OCI-LY3 (cell line): ENCODE data around the gene TRIO.

ENCODE experiments used
- H2AFZ ChIP-seq: fragments of 200-600, 300-600 bp; shearing (Covaris generic); 2 replicates; pipeline ENCODE4 v1.6.0; 2014; ENCODE audit warnings: antibody characterized with exemption, low read depth, low read length
- H3K27ac ChIP-seq: fragments of 200-600, 300-600 bp; sonication (generic); 2 replicates; pipeline ENCODE4 v1.5.1; 2014; ENCODE audit warnings: mild to moderate bottlenecking, low read length, moderate library complexity, mixed read lengths
- H3K27me3 ChIP-seq: fragments of 200-600, 300-600 bp; sonication (generic); 2 replicates; pipeline ENCODE4 v1.6.1; 2014; ENCODE audit warnings: low read depth, low read length, mixed read lengths
- H3K36me3 ChIP-seq: fragments of 200-600, 300-600 bp; sonication (generic); replicated peaks from 2 replicates; pipeline ENCODE3; 2014; ENCODE audit warnings: low read depth, low read length, mixed read lengths
- H3K4me1 ChIP-seq: fragments of 300-600, 200-600 bp; sonication (generic); 2 replicates; pipeline ENCODE4 v1.6.1; 2014; ENCODE audit warnings: low read length, mixed read lengths
- H3K4me2 ChIP-seq: fragments of 200-600, 300-600 bp; sonication (generic); 2 replicates; pipeline ENCODE4 v1.6.1; 2014; ENCODE audit warnings: low read length, mixed read lengths
- H3K4me3 ChIP-seq: fragments of 300-600, 200-600 bp; sonication (generic); 2 replicates; pipeline ENCODE4 v1.5.1; 2014; ENCODE audit warnings: antibody characterized with exemption, mild to moderate bottlenecking, low read length, moderate library complexity
- H3K79me2 ChIP-seq: fragments of 300-600, 200-600 bp; shearing (Covaris generic); 2 replicates; pipeline ENCODE4 v1.6.1; 2014; ENCODE audit warnings: mild to moderate bottlenecking, low read length, mixed read lengths
- H3K9ac ChIP-seq: fragments of 300-600, 200-600 bp; shearing (Covaris generic); 2 replicates; pipeline ENCODE4 v1.6.0; 2014; ENCODE audit warnings: mild to moderate bottlenecking, low read length, moderate library complexity
- H3K9me3 ChIP-seq: fragments of 200-600, 300-600 bp; shearing (Covaris generic); 2 replicates; pipeline ENCODE4 v1.6.1; 2014; ENCODE audit warnings: low read length, mixed read lengths; ENCODE audit not compliant: insufficient read depth
- H4K20me1 ChIP-seq: fragments of 200-600, 300-600 bp; sonication (generic); 2 replicates; pipeline ENCODE4 v1.6.1; 2016; ENCODE audit warnings: low read length, mixed read lengths; ENCODE audit not compliant: insufficient read depth
- CTCF ChIP-seq: fragments of 200-600, 300-600 bp; sonication (generic); IDR thresholded peaks from 2 replicates; pipeline ENCODE4 v1.5.1; 2014; ENCODE audit warnings: antibody characterized with exemption, low read length, low read depth
- EZH2phosphoT487 ChIP-seq: fragments of 200-600 bp; shearing (Covaris generic); IDR thresholded peaks from 2 replicates; pipeline ENCODE4 v1.6.1; 2018; ENCODE audit warnings: antibody characterized with exemption, mixed run types, low read depth

TRIO gene

DNA sequence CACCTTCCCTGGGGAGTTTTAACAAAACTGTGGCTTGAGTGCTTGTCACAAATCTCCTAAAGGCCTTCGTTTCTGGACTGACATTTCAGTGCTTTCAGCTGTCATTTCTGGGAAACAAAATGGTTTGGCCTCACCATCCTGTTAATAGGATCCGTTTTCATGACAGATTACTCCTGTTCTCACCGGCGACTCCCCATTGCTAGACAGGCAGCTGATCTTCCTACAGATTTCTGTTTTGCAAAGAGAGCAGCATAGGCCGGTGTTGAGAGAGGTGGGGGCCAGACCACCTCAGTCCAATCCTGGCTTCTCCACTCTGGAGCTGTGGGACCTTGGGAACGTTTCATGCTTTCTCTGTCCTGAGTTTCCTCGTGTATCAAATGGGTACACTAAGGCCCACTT lies 363.0 kb downstream of the TRIO start:
- no peak overlapping the region for H3K4me3 ChIP-seq
- no peaks in the 10 kb centered on the region for H3K36me3 ChIP-seq
- H2AFZ ChIP-seq, result no peak overlapping the region
- no peak overlapping the region for H3K27ac ChIP-seq
- no peaks in the 10 kb centered on the region for H3K9me3 ChIP-seq
- H3K9ac ChIP-seq, result no peak overlapping the region
- no peaks in the 10 kb centered on the region for H3K79me2 ChIP-seq
- H3K4me2 ChIP-seq, result no peak overlapping the region
- no peaks in the 10 kb centered on the region for H4K20me1 ChIP-seq
- H3K27me3 ChIP-seq, result no peaks in the 10 kb centered on the region
- H3K4me1 ChIP-seq, result no peaks in the 10 kb centered on the region
- TF ChIP-seq CTCF, result no peak
- TF ChIP-seq EZH2phosphoT487, result no peak

GRCh38 chr5:14506661-14507060 lies 363.5 kb downstream of the TRIO start:
- H3K4me1 ChIP-seq, result no peaks in the 10 kb centered on the region
- no peaks in the 10 kb centered on the region for H3K36me3 ChIP-seq
- no peak overlapping the region for H3K9ac ChIP-seq
- no peaks in the 10 kb centered on the region for H3K79me2 ChIP-seq
- no peaks in the 10 kb centered on the region for H4K20me1 ChIP-seq
- H2AFZ ChIP-seq, result no peak overlapping the region
- TF ChIP-seq EZH2phosphoT487, result no peak
- TF ChIP-seq CTCF, result no peak
- no peaks in the 10 kb centered on the region for H3K9me3 ChIP-seq
- H3K4me3 ChIP-seq, result no peak overlapping the region
- no peak overlapping the region for H3K27ac ChIP-seq
- no peaks in the 10 kb centered on the region for H3K27me3 ChIP-seq
- H3K4me2 ChIP-seq, result no peak overlapping the region

GRCh38 chr5:14507156-14507941 lies 364.2 kb downstream of the TRIO start:
- no peaks in the 10 kb centered on the region for H3K9me3 ChIP-seq
- H2AFZ ChIP-seq, result no peak overlapping the region
- TF ChIP-seq EZH2phosphoT487 (no peak), CTCF (no peak)
- H3K9ac ChIP-seq, result no peak overlapping the region
- H3K4me1 ChIP-seq, result no peaks in the 10 kb centered on the region
- no peak overlapping the region for H3K27ac ChIP-seq
- H3K36me3 ChIP-seq, result no peaks in the 10 kb centered on the region
- no peaks in the 10 kb centered on the region for H3K27me3 ChIP-seq
- no peak overlapping the region for H3K4me2 ChIP-seq
- no peak overlapping the region for H3K4me3 ChIP-seq
- no peaks in the 10 kb centered on the region for H4K20me1 ChIP-seq
- no peaks in the 10 kb centered on the region for H3K79me2 ChIP-seq

GRCh38 chr5:14508046-14508445 lies 364.9 kb downstream of the TRIO start:
- Histone ChIP-seq H3K4me2 (no peak overlapping the region), H3K9ac (no peak overlapping the region), H3K4me3 (no peak overlapping the region), H3K36me3 (no peaks in the 10 kb centered on the region), H3K79me2 (no peaks in the 10 kb centered on the region), H3K4me1 (no peaks in the 10 kb centered on the region), H3K27me3 (no peaks in the 10 kb centered on the region), H3K9me3 (no peaks in the 10 kb centered on the region), H4K20me1 (no peaks in the 10 kb centered on the region), H3K27ac (no peak overlapping the region), H2AFZ (no peak overlapping the region)
- TF ChIP-seq CTCF (no peak), EZH2phosphoT487 (no peak)
